Suppressor macrophage treated with lipopolysaccharide for 4 hours (primary cell): ENCODE results near the gene IFFO2.

Experiments
- DNase-seq: peaks from one replicate; pipeline ENCODE4 v3.0.0-alpha.2; 2020

The IFFO2 gene

DNA sequence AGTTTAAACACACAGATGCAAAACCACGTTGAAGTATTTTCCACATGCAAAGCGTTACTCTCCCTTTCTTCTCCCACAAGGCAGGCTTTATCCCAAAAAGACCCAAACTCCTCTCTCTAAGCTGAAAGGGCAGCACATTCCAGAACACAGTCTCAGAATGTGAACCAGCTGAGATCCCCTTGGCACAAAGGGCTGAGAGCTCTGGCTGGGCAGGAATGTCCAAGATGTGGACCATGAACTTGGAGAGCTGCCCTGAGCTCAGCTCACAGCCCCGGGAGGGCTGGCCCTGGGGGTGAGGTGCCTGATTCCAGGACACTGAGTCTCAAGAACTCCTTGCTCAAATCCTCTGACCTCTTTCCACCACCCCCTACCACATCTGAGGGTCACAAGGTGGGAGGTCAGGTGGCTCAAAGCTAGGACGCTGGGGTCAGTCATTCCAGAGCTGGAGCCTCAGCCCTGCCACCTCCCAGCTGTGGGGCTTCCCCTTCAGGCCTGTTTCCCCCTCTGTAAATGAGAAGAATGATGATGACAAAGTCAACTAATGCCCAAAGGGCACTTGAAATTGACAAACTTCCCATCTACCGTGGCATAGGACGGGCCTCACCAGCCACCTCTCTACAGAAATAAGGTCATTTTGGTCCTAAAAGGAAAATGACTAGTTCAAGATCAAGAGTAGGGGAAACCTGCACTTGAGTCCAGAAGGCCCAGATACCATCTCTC is 65.6 kb downstream of the IFFO2 start:
- DNase-seq, result no peak

DNA sequence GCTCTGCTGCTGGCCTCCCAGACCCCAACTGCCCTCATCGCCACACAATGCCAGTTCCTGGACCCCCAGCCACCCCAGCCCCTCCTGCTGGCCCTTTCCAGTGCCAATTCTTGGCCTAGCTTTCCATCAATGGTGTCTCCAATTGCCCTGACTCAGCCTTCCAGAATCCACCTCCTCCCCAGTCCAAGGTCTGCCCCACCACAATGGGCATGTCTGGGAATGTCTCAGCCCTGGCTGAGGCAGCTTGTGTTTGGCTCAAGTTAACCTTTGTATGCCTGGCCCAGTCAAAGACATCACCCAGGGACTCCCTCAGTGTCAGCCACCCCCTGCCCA is 70.5 kb downstream of the IFFO2 start:
- DNase-seq, result no peak

DNA sequence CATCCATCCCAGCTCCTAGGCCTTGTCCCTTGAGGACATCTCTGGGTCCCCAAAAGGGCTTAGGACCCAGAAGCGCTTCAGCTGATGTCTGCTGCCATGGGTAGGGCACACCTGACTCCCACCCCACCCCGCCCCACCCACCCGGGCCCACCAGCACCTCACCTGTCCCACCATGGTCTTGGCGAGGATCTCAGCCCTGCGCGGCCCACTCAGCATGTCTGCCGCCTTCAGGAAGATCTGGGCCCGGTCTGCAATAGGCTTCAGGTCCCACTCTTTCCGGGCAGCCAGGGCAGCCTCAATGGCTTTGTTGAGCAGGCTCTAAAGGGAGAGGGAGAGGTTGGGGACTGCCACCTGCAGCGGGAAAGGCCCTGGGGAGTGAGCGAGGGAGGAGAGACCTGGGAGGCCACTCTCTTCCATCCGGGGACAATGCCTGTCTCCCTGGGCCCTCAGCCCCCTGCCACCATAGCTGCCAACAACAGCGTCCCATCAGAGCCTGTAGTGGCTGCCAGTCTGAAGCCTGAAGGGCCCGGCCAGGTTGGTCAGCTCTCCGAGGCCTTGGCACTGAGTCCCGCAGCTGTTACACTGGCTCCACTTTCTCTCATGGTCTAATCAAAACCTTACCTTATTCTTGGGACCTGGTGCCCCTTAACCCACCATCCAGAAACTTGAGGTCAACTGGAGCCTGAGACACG is 71.0 kb downstream of the IFFO2 start:
- no peak for DNase-seq

DNA sequence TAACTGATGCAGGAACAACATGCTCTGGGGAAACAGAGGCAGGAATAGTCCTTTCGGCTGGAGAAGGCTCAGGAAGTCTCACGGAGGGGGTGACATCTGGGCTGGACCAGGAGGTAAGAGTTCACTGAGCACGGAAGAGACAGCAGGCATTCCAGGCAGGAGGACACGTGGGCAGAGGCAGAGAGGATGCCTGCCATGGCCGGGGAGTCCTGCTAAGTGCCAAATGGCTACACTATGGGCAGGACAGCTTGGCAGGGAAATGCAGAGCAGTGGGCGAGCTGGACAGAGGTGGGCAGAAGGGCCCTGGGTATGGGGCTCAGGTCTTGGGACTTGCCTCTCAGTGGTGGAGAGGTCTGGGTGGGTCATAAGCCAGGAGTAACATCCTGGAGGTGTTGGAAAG is 71.7 kb downstream of the IFFO2 start:
- no peak for DNase-seq

DNA sequence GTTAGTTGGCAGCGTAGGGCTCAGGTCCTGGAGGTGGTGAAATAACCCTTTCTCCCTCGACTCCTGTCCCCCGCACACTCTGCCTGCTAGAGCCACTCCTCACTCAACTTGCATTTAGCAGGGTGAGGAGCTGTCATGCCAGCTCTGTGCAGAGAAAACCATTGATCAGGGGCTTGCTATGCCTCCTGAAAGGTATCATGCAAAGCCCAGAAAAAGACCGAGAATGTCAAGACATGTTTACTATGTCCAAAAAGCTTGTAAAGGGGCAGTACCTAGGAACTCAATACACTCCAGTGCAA is 72.1 kb downstream of the IFFO2 start:
- DNase-seq, result no peak

DNA sequence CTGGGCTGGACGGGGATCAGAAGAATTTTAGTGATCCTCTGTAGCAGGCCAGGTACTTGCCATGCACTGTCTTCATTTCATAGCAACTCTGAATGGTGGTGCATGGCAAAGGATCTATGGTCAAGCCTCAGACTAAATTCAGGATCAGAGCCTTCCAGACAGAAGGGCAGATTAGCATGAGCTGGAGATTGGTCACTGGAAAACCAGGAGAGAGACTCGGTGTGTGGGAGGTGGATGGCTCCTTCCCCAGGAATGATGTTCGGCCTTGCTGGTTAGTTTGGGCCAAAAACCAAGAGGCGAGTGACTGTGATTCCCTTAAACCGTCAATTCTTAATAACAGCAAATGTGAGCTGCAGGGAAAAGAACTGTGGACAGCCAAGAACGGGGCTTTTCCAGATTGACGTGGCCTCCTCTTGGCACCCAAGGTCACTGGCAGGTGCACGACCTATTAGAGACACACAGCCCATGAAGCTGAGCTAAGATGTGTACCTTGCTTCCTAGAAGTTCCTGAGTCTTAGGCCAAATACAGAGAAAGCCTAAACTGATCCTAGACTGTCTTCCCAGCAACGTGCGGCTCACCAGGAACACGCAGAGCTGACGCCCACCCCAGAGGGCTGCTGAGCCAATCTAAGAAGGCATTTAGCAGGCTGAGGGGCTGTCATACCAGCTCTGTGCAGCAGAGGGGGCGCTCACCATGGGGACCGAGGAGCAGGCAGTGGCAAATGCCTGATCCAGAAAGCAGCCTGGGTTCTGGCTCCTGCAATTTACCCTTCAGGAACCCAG is 72.6 kb downstream of the IFFO2 start:
- DNase-seq, result peak; percentile 74

DNA sequence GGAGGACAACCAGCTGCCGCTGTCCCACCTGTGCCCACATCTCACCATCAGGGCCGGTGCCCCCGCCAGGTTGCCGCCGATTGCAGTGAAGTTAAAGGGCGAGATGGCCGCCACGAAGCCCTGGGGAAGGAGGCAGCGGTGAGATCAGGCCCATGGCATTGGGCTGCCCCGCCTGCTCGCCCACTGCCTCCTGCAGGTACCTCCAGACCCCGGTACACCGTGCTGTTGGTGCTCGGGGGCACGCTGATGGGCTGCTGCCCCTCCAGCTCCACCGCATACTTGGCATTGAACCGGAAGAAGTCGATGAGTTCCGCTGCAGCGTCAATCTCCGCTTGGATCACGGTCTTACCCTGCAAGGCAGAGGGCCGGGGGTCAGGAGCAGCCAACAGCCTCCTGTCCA is 73.4 kb downstream of the IFFO2 start:
- no peak for DNase-seq

DNA sequence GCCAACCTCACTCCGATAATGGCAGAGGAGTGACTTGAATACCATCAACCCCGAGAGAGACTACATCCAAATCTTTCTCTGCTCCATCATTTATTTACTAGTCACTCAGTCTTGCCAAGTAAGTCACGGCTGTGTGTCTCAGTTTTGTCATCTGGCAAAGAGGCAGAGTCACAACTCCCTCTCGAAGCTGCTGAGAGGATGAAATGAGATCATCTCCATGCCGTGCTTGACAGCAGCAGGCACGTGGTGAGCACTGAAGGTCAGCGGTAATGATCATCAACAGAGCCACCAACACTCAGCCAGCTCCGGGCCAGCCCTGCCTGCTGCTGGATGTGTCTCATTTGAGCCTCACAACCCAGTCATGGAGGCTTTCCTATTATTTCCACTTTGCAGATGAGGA is 74.0 kb downstream of the IFFO2 start:
- DNase-seq, result no peak

DNA sequence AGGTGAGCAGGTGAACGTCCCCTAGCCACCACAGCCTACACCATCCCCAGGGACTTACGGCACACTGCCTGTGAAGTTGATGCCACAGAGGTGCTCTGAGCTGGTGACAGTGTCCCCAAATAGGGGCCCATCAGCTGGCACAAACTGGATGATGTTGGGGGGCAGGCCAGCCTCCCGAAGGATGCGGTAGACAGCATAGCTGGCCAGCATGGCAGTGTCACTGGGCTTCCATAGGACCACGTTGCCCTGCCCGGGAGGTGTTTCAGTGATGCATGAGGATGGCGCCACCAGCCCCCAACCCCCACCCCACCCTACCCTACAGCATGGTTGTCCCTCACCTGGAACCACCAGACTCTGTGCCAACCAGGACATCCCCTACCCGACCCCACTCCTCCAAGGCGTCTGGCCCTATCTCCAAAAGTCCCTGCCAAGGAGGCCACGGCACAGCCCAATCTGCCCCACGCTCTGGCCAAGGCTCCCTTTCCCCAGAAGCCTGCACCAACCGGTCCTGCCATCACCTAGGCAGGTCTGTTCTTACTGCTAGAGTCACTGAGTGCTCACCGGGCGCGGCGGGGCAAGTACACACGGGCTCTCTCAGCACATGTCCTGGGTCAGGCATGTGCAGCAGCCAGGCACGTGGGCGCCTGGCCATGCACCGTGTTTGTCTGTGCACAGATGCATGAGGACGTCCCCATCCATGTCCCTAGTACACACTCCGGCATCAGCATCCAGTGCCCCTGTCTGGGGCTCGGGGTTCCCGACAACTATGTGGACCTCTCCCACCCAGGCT is 74.6 kb downstream of the IFFO2 start:
- no peak for DNase-seq

DNA sequence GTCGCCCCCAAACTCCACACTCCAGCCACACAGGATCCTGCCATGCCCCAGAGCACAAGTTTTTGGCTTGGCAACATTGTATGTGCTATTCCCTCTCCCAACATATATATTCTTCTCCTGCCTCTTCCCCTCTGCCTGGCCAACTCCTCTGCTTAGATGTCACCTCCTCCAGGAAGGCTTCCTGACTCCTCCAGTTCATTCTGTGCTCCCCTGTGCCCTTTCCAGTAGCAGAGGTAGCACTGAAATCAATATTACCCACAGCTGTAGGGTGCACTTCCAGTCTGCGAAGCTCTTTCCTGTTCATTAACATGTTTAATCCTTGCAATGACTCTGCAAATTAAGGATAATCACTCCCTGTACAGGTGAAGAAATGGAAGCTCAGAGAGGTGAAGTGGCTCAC is 75.3 kb downstream of the IFFO2 start:
- no peak for DNase-seq

DNA sequence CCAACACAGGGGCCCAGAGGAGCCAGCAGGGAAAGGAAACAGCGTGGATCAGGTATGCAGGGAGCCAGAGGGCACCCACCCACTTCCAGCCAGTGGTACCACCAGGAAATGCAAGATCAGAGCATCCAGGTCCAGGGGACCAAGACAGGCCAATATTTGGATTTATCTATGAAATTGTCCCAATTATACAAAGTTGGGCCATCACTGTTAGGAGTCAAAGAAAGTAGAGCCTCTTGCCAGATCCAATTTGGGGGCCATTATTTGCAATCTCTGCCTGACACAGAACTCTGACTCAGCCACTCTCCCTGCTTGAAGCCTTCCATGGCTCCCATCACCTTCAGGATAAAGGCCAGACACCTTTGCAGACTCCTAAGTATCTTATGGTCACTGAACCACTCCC is 75.9 kb downstream of the IFFO2 start:
- DNase-seq, result no peak

DNA sequence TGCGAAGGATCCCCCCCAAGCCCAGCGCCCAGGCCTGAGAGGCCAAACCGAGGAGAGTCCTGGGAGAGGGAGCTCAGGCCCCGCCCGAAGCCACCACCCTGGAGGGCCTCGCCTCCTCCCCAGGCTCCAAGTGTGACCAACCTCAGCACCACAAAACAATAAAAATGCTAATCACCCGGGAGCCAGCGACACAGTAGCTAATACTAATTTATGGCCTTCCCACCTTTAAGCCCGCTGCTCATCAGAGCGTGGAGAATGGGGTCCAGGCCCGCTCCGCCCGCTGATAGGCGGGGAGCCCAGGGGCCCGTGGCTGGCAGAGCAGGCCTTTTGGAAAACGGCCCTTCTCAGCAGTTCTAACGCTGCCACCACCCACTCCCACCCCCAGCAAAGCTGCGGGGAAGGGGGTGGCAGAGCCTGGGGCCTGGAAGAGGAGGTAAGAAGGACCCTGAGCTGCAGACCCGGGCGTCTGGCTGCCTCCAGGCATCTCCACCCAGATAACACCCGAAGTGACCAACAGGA is 76.6 kb downstream of the IFFO2 start:
- DNase-seq, result no peak

DNA sequence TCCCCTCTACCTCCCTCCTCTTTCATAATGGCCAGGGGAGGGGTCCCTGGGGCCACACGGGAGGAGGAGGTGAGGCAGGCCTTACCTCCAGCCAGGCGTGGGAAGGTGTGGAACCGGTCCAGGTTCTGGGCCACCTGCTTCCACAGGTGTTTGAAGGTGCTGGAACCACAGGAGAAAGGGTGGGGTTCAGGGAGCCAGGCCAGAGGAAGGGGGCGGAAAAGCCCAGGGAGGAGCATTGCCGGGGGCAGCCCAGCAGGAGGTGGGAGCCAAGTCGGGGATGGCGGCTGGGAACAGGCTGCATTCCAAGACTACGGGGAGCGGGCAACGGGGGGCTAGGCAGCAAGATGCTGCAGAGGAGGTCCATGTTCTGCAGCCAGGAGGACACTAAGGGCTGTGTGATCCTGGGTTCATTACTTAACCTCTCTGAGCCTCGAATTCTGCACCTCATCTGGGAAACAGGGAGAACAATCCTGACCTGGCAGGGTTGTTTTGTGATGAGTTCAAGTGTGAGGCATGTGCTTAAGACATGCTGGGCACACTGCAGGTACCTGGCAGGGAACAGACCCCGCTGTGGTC is 77.2 kb downstream of the IFFO2 start:
- DNase-seq, result no peak

DNA sequence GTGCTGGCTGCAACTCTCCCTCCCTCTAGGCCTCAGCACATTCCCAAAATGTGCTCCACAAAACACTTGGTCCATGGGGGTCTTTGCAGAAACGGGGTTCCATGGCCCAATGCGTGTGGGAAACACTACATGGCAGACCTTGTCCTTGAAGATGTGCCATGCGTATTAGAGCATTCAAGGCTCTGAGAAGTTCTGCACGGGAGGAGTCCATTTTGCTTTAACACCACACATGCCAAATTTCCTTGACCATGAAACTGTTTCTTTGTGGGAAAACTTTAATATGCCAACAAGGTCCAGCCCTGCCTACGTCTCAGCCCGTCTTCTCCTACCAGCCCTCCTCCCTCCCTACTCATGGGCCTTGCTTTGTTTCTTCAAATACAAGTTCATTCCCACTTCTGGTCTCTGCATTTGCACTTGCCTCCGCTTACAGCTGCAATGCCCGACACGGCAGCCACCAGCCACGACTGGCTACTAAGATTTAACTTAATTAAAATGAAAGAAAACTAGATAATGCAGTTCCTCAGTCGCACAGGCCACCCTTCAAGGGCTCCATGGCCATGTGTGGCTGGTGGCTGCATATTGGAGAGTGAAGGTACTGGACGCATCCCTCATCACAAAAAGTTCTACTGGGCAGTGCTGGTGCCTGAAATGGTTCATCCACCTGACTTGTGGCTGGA is 77.8 kb downstream of the IFFO2 start:
- no peak for DNase-seq

DNA sequence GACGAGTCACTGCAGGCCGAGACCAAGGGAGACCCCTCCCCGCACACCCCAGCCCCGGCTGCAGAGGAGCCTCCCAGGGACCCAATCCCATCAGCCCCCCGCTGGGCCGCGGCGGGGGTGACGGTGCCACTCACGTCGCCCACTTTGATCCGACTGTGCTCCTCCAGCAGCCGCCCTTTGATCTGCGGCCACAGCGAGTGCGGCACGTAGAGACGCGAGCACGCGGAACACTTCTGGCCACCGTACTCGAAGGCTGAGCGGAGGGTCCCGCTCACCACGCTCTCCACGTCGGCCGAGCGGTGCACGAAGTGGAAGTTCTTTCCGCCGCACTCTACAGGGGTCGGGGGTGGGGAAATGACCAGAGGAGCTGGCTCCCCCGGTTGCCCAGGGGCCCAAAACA is 79.2 kb downstream of the IFFO2 start:
- DNase-seq, result no peak

DNA sequence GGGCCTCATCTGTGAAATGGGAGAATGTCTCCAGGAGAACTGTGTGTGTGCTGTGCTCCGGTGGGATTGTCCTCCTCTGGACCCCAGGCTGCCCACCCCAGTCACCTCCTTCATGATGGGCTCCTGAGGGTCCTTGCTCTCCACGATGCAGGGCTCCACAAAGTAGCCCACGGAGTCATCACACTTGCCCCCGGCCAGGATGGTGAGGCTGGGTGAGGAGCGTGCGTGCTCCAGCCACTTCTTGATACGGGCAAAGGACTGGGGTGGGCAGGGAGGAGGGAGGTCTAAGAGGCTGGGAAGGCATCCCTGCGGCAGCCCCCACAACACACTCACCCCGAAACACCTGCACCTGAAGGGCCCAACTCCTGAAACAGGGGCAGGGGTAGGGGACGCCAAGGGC is 80.3 kb downstream of the IFFO2 start:
- no peak for DNase-seq

DNA sequence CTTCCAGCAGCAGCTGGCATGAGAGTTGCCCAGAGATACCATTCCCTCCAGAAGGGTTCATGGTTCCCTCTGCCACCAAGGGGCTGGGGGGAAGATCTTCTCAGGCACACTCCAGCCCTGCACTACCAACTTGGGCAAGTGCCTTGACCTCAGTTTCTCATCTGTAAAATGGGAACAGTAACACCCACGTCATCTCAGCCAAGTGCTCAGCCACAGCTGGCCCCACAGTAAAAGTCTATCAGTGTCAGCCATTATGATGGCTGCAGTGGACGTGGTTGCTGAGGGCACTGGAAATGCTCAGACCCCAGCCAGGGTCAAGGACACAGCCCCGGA is 80.7 kb downstream of the IFFO2 start:
- no peak for DNase-seq

DNA sequence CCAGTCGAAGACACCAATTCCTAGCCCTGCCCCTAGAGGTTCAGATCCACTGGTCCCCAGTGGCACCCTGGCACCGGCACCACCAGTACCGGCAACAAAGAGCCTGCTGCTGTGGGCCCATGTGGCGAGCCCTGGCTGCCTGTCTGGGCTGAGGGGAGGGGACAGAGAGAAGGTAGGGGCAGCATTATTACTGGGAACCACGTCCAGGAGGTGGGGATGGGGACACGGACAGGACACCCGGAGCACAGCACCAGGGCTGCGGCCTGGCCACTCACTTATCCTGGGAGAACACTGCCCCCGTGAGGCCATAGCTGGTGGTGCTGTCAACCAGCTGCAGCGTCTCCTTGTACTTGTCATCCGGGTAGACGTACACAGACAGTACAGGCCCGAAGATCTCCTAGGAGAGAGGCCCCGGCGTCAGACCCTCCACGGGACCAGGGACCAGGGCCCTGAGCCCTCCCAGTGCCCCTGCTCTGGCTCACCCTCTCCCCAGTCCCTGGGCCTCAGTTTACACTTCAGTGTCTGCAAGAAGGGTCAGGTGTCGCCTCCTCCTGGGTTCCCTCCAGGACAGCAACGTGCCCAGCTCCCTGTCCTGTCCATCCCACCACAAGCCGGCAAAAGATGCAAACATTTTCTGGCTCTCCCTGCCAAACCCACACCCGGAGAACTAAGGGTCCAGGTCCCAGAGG is 81.2 kb downstream of the IFFO2 start:
- peak; percentile 76 for DNase-seq

DNA sequence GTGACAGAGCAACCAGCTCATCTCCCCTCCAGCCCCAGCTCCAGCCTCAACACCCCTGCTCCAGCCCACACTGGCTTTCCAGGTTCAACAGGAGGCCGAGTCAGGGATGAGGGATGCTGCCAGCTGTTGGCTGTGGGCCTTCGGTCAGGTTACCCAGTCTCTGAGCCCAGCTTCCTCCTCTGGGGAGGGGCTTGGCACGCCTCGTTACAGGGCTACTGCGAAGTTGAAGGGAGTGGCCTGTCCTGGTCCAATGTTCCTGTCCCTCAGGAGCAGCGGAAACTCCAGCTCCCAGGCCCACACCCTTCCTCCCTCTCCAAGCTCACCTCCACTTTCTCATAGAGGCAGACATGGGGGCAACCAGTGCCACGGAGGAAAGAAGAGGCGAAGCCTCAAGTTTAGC is 81.9 kb downstream of the IFFO2 start:
- DNase-seq, result no peak

DNA sequence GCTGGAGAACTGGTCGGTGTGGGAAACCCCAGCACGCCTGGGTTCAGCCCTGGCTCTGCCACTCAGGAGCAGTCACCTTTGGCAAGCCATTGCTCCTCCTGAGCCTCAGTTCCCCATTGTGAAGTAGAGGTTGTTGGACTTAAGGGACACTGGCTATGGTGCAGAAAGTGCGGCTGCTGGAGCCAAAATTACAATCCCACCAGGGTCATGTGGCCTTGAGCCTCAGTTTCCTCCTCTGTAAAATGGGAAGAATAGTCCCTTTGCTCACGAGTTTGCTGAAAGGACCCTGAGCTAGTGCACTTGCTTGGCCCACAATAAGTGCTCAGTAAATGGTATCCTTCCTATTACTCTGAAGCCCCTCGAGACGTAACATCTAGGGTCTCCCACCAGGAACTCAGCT is 82.4 kb downstream of the IFFO2 start:
- DNase-seq, result no peak

DNA sequence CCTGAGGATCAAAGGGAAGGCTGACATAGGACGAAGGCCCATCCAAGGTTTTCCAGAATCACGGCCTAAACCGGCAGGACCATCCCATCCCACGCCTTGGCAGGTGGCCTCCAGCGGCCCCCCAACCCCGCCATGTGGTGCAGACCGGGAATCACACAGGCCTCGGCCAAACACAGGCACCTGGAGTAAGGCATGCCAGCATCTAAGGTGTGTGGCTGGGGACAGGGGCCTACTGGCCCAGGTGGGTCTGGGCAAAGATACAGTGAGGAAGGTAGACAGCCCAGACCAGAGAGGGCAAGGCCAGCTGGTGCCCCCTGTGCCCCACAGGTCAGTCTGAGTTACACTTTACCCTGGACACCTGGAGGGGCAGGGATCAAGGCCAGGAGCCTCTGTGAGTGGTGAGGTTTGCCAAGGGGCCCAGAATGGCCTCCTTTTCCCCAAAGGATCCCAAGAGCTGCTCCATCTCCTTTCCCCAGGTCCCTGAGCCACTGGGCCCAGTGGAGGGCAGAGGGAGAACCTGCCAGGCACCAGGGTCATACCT is 84.3 kb downstream of the IFFO2 start:
- DNase-seq, result no peak
